HG03196 (cell line): ENCODE measurements around the gene VSTM4.
A peak's percentile ranks its signal among the peaks of the same experiment; 100 is the strongest.

Source experiments
- ATAC-seq: cut with Tn5 transposase; IDR thresholded peaks from one replicate; pipeline ENCODE4 v1.9.1; 2021; ENCODE audit not compliant: unreplicated experiment

The VSTM4 gene

GRCh38 chr10:49143249-49143648, 27.9 kb upstream of the VSTM4 start:
- no peak for ATAC-seq

- ATAC-seq, result peak; percentile 51
These were observed 26.4 kb upstream of the VSTM4 start for GRCh38 chr10:49141541-49142332.

DNA sequence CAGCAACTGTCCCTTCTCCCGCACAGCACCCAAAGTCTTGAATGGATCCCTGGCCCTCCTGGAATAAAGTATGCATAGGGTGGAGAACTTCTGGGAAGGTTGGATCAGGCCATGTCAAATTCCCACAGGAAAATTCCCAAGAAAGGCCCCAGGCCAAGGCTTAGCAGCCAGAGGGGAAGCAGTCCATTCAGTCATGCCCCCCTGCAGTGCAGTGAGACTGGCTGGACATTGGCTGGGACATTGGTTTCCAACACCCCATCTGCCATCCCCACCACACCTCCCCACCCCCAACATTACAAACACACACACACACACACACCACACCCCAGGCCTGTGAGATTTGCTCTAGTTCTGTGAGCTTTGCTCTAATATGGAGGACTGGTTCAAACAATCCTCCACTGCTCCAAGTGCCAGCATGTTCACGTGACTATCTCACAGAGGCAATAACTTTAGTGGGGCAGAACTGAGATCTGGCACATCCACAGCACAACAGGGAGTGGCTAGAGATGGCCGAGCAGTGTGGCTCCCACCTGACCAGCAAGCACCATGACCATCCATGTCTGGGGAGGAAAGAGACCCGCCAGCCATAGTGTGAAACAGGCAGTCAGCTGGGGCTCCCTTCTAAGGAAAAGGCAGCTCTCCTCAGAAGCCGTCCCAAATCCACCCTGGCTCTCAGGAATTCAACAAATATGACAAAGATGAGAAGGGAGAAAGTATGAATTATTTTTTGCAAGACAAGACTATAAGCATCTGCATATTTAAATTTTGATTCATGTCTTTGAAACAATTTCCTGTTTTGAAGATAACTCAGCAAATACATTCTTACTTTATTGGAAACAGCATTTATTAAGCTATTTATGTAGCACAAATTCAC, 25.2 kb upstream of the VSTM4 start:
- no peak for ATAC-seq

GRCh38 chr10:49139846-49140195, 24.5 kb upstream of the VSTM4 start:
- no peak for ATAC-seq

- ATAC-seq, result no peak
These were observed 23.9 kb upstream of the VSTM4 start for GRCh38 chr10:49139028-49139845.

GRCh38 chr10:49138361-49138891, 23.1 kb upstream of the VSTM4 start:
- ATAC-seq, result no peak

DNA sequence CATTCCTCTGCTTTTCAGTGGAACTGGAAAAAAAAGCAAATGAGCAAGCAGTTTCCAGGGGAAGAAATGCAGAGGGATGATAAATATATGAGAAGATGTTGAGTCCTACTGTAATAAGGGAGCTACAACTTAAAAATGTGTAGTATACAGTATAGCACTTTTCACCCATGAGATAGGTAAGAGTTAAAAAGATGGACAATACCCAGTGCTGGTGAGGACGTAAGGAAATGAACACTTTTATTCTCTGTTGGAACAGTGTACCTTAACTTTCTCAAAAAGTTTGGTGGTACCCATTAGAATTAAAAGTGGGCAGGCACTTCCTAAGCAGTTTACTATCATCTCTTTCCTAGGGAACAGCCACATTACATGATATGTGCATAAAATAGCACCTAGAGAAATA, 21.2 kb upstream of the VSTM4 start:
- ATAC-seq, result no peak

DNA sequence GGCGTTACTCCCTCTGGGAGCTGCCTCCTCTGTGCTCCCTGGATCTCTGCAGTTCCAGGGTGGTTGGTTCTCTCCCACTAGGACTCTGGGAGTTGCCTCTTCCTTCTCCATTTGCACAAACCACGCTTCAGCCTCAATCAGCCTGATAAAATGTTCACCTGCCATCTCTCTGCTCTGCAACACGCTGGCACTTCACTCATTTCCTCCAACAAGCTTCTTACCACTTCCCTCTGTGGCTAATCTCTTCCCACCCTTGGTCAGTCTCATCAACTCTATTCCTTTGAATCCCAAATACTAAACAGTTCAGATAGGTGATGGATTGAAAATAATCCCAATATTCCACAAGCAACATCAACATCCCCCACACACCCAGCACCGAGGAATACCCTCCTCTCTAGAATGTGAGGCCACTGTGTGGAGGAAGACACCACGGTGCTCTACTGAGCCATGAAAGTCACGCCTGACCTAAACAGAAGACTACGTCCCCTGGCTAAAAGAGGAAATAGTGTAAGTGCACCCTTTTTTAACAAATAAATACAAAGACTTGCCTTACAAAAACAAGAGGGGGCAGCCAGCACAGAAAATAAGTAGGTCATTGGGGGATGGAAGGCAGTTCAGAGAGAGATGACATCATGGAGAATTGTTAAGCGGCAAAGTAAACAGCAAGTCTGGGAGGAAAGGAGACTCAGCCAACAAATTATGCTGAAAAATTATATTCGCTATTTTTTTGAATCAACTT, 20.4 kb upstream of the VSTM4 start:
- peak; percentile 54 for ATAC-seq

GRCh38 chr10:49134327-49134726, 19.0 kb upstream of the VSTM4 start:
- no peak for ATAC-seq

- no peak for ATAC-seq
These were observed 18.5 kb upstream of the VSTM4 start, which contains the start of gene FAM170B for GRCh38 chr10:49133706-49134248. Gene FAM170B, minus strand, starts transcription at chr10:49134021. Its CDS starts 103 bp downstream, at chr10:49133918.

DNA sequence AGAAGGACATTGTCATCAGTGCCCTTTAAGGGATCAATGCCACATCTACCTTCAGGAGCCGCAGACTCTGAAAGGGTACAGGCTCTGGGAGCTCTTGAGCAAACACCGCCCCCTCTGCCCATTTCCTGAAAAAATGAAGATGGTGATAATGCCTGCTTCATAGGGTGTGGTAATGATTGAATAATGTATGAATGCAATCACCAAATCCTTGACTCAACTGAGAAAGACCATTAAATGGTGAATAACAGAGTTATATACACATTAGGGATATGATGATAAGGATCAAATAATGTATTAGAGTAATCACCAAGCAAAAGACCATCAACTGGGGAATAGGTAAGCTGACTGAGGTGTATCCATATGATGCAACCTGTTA, 17.0 kb upstream of the VSTM4 start:
- ATAC-seq, result no peak

DNA sequence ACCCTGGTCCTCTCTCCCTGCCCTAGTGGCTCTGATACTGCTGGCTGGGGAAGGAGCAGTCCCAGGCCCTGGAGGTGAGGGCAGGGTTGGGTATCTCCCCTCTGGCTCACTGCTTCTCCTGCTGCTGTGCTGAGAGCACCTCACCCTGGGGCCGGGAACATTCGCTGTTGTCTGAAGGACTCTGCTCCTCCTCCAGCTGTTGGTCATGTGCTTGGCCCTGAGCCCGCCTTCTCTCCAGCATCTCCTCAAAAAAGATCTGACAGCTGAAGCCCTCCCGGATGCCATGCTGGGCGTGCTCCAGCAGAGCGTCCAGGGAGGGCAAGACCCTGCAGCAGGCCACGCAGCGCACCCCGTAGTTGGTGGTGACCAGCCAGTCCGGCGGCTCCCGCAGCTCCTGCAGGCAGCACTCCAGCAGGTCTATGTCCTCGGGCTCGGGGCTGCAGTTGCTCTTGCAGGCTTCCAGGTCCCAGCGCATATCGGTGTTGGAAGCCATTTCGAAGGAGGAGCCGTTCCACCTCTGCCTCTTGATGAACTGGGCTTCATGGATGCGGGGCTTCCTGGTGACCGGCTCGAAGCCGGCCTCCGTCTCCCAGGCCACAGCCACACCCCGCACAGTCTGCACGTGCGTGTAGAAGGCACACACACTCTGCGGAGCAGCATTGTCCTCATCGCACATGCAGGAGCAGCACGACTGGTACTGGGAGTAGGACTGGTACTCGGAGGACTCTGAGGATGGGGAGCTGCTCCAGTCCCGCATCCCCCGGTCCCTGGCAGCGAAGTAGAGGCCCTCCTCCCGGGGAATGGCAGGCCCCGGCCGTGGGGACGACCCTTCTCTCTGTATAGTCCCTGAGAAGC, 16.4 kb upstream of the VSTM4 start:
- ATAC-seq, result no peak

DNA sequence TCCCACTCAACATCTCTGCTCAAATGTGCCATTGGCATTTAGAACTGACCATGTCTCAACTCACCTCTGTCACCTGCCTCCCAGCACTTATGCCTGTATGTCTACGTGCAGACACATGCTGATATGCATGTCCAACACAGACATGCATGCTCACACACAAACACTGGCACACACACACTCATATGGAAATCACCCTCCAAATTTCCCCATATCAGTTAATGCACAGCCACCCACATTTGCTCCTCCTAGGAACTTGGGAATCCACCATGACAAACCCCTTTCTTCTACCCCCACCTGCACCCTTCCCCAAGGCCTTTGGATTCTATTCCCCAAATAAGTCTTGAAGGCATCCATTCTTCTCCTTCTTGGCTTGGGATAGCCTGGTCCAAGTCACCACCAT, 14.1 kb upstream of the VSTM4 start:
- ATAC-seq, result no peak

DNA sequence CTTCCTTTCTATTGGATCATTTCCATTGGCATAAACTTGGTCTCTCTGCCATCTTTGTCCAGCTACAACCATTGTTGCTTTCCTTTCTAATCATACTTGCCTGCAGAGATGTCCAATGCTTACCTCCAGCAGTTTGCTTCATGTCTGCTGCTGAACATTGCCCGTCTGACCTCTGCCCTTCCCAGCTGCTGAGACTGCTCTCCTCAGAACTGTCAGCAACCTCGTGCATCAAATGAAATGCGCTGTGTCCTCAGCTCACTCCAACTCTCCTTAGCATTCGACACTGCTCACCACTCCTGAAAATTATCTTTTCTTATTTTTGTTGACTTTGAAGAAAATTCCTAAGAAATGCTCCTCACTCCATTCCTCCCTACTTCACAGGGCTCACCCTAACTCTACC, 13.5 kb upstream of the VSTM4 start:
- no peak for ATAC-seq

DNA sequence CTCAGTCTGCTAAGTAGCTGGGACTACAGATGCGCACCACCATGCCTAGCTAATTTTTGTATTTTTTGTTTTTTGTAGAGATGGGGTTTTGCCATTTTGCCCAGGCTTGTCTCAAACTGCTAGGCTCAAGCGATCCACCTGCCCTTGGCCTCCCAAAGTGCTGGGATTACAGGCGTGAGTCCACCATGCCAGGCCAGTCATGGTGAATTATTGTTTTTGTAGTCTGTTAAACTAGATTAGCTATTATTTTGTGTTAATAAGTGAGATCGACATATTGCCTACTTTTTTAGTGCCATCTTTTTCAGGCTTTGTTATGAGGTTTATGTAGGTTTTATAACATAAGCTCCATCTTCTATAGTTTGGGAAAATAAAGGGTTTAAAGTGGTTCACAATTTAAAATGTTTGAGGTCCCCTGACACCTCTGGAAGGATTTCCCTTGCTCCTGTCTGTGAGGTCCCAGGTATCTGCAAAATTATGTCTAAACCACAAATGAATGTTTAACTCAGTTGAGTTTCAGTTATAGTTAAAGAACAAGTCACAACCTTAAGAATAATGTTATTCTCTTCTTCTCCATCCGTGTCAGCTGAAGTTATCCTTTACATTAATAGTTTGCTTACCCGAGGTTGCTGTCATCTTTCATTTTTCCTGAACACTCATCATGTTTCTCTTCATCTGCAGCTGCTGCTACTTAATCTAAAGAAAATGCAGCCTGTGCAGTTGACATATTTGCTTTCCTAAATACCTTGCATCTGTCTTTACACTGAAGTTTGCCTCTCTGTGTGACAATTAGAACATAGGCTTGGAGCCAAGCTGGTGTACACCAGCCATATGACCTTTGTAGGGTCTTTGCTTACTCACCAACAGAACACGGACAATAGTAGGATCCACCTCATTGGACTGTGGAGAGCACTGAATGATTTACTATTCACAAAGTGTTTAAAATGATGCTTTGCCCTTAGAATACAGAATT, 8.9 kb upstream of the VSTM4 start:
- peak; percentile 56 for ATAC-seq

DNA sequence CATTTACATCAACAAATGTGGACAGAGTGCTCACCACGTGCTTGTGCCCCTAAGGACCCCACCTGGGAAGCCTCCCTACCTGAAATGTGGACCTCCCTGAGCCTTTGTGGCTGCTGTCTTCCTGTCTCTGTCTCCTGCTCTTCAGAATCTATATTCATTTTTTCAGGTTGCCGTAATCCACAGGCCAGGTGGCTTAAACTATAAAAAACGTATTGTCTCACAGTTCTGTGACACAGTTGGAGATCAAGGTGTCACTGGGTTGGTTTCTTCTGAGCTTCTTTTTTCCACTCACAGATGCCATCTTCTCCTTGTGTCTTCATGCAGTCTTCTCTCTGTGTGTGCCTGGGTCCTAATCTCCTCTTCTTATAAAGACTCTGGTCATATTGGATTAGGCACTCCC, 5.6 kb upstream of the VSTM4 start:
- ATAC-seq, result no peak

GRCh38 chr10:49119746-49120145, 4.4 kb upstream of the VSTM4 start:
- no peak for ATAC-seq

DNA sequence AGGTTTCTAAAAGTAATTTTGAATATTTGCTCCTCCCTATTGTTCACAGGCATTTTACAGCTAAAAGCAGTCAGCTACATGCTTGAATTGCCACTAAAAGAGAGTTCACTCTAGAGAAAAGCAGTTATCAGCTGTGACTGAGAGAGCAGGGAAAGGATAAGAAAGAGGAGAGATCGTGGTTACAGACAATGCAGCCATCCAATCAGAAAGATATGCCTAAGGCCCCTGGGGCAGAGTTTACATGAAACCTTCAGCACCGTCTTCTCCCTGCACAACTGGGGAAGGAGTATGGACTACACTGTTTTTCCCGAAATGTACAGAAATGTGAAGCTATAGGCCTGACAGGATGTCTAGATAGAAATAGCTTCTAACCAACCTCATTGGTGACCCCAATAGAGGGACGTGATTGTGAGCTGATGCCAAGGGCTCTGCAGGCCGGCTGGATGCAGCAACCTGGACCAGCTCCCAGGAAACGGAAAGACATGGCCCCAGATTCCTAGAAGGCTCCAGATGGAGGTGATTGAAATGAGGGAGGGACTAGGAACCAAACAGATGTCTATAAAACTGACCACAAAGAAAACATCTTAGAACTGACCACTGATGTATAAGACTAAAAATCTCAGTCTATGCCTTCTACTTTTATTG, 3.2 kb upstream of the VSTM4 start:
- no peak for ATAC-seq
